ENCODE measurements around the gene FECH. TPM values are rescaled to one million over a fixed set of nuclear protein-coding genes. Genes with fewer than 3 reads are reported as not detected.

Gene FECH
- polyA plus RNA-seq, 1 donor (not counting 4 experiments of a cell fraction or from before 2014, with no cell fraction given) = 29.2 TPM

DNA sequence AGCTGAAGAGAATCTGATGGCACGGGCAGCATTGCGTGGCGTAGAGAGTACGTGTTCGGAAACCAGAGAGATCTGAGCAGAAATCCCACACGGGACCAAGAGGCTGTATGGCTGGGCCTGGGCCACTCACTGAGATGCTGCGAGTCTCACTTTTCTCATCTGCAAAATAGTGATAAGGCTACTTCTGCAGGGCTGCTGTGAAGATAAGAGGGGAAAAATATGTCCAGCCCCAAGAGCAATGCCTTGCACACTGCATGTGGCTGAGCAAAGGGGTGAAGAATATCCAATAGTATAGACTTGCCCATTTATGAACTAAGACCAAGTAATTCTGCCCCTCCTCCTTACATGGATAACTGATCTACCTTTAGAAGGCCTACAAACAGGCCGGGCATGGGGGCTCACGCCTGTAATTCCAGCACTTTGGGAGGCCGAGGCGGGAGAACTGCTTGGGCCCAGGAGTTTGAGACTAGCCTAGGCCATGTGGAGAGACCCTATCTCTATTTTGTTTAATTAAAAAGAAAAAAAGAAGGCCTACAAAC lies 3.1 kb downstream of the FECH start:
- FAIRE-seq (no peak), DNase-seq (ENCODE audit: low read depth, low spot score) (no peak)
- Histone ChIP-seq H3K4me1 (ENCODE audit: control insufficient read depth, extremely low read depth, insufficient read depth, low read length) (peaks cover 10% of the 10 kb centered on the region), H3K79me2 (ENCODE audit: control insufficient read depth, insufficient read depth, low read length) (no peaks in the 10 kb centered on the region), H3K9ac (ENCODE audit: control insufficient read depth, extremely low read depth, insufficient read depth, low read length) (no peak overlapping the region), H4K20me1 (ENCODE audit: control insufficient read depth, extremely low read depth, insufficient read depth, low read length) (no peaks in the 10 kb centered on the region), H3K27ac (ENCODE audit: control insufficient read depth, insufficient read depth, low read length) (no peak overlapping the region), H3K4me3 (ENCODE audit: control insufficient read depth in 2 of 3, extremely low read depth in 1 of 3, insufficient read depth in 2 of 3, low read depth in 1 of 3, low read length in 3 of 3) (no peak overlapping the region), H3K36me3 (ENCODE audit: control insufficient read depth in 2 of 2, extremely low read depth in 1 of 2, insufficient read depth in 2 of 2, low read length in 2 of 2) (peaks cover 0 to 5% of the 10 kb centered on the region in 2 experiments), H3K4me2 (ENCODE audit: control insufficient read depth, extremely low read depth, insufficient read depth, low read depth, low read length) (no peak overlapping the region), H3K27me3 (ENCODE audit: control insufficient read depth, extremely low read depth, insufficient read depth, low read length) (no peaks in the 10 kb centered on the region), H2AFZ (ENCODE audit: control insufficient read depth, low read length) (no peak overlapping the region), H3K9me1 (ENCODE audit: control insufficient read depth, extremely low read depth, insufficient read depth, low read length) (no peaks in the 10 kb centered on the region), H3K9me3 (ENCODE audit: control insufficient read depth, low read depth, low read length) (no peaks in the 10 kb centered on the region)
- dilution Hi-C loops (cut with MboI; ENCODE audit: extremely low pct_ligation_motif_present, low sequenced_read_pairs) = no loop called here
- TF ChIP-seq EZH2 (IDR thresholded peaks at IDR 0.05; ENCODE audit: low read length) = no peak
- TF ChIP-seq, protein P1, sequence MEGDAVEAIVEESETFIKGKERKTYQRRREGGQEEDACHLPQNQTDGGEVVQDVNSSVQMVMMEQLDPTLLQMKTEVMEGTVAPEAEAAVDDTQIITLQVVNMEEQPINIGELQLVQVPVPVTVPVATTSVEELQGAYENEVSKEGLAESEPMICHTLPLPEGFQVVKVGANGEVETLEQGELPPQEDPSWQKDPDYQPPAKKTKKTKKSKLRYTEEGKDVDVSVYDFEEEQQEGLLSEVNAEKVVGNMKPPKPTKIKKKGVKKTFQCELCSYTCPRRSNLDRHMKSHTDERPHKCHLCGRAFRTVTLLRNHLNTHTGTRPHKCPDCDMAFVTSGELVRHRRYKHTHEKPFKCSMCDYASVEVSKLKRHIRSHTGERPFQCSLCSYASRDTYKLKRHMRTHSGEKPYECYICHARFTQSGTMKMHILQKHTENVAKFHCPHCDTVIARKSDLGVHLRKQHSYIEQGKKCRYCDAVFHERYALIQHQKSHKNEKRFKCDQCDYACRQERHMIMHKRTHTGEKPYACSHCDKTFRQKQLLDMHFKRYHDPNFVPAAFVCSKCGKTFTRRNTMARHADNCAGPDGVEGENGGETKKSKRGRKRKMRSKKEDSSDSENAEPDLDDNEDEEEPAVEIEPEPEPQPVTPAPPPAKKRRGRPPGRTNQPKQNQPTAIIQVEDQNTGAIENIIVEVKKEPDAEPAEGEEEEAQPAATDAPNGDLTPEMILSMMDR (optimal IDR thresholded peaks at IDR 0.05 in 1 of 3, IDR thresholded peaks at IDR 0.05 in 1 of 3, conservative IDR thresholded peaks at IDR 0.05 in 1 of 3; ENCODE audit: extremely low read depth in 1 of 3, insufficient read depth in 2 of 3, low read length in 3 of 3) = no peak

DNA sequence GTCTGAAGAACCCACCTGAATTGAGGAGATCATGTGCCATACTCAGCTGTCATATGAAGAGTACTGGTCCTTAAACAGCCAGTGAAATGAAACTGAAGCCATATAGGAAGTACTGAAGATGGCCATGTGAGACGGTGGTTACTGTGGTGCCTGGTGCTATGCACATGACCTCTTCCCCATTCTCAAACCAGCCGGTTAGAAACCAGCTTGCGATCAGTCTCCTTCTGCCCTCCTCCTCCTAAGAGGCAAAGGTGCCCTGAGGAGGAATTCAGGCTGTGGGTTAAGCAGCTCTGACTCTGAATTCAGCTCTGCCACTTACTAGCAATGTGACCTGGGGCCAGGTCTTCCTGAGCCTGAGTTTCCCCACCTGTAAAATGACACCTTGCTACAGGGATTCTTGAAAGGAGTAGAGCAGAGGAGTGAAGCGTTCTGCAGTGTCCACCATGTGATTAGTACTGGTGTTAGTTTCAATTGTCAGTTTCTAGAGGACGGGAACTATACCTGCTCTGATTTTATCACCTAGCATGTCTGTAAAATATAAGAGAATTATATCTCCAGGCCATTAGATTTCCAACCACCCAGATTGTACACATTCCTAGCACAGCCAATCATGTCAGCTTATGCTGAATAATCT lies 5.1 kb downstream of the FECH start:
- Histone ChIP-seq H3K9me1 (ENCODE audit: control insufficient read depth, extremely low read depth, insufficient read depth, low read length) (no peaks in the 10 kb centered on the region), H3K4me2 (ENCODE audit: control insufficient read depth, extremely low read depth, insufficient read depth, low read depth, low read length) (no peak overlapping the region), H3K36me3 (ENCODE audit: control insufficient read depth in 2 of 2, extremely low read depth in 1 of 2, insufficient read depth in 2 of 2, low read length in 2 of 2) (peaks cover 0 to 8% of the 10 kb centered on the region in 2 experiments), H2AFZ (ENCODE audit: control insufficient read depth, low read length) (no peak overlapping the region), H3K9ac (ENCODE audit: control insufficient read depth, extremely low read depth, insufficient read depth, low read length) (no peak overlapping the region), H3K79me2 (ENCODE audit: control insufficient read depth, insufficient read depth, low read length) (no peaks in the 10 kb centered on the region), H3K27me3 (ENCODE audit: control insufficient read depth, extremely low read depth, insufficient read depth, low read length) (no peaks in the 10 kb centered on the region), H3K4me3 (ENCODE audit: control insufficient read depth in 2 of 3, extremely low read depth in 1 of 3, insufficient read depth in 2 of 3, low read depth in 1 of 3, low read length in 3 of 3) (no peak overlapping the region), H3K4me1 (ENCODE audit: control insufficient read depth, extremely low read depth, insufficient read depth, low read length) (peaks cover 10% of the 10 kb centered on the region), H3K9me3 (ENCODE audit: control insufficient read depth, low read depth, low read length) (no peaks in the 10 kb centered on the region), H4K20me1 (ENCODE audit: control insufficient read depth, extremely low read depth, insufficient read depth, low read length) (no peaks in the 10 kb centered on the region), H3K27ac (ENCODE audit: control insufficient read depth, insufficient read depth, low read length) (no peak overlapping the region)
- no peak for DNase-seq (ENCODE audit: low read depth, low spot score)
- dilution Hi-C loops (cut with MboI; ENCODE audit: extremely low pct_ligation_motif_present, low sequenced_read_pairs) = no loop called here
- no peak for TF ChIP-seq EZH2 (IDR thresholded peaks at IDR 0.05; ENCODE audit: low read length)
- no peak for FAIRE-seq
